Activated CD4-positive, alpha-beta T cell treated with anti-CD3 and anti-CD28 coated beads for 48 hours (primary cell): ENCODE measurements around the gene TUBAL3.
"Not testable (repeated sequence)": the region's sequence is repeated elsewhere in the genome, so short reads cannot be mapped to it uniquely, and the experiment has no call there.

Experiments used
- DNase-seq: peaks from one replicate; pipeline ENCODE4 v3.0.0-alpha.2; 2020

Gene TUBAL3

GRCh38 chr10:5419466-5420094 lies 15.0 kb upstream of the TUBAL3 start:
- no peak for DNase-seq

- no peak for DNase-seq
Measured at GRCh38 chr10:5418584-5418983, 14.0 kb upstream of the TUBAL3 start.

GRCh38 chr10:5416981-5417380 lies 12.4 kb upstream of the TUBAL3 start:
- DNase-seq, result no peak

GRCh38 chr10:5413012-5413938 lies 8.6 kb upstream of the TUBAL3 start:
- DNase-seq, result no peak

GRCh38 chr10:5412277-5412941 lies 7.8 kb upstream of the TUBAL3 start, which contains the start of gene NET1:
Gene NET1, plus strand, starts transcription at chr10:5412557. Its CDS starts 136 bp downstream, at chr10:5412693.
- peak; percentile 84 for DNase-seq

GRCh38 chr10:5411941-5412276 lies 7.3 kb upstream of the TUBAL3 start:
- no peak for DNase-seq

- not testable (repeated sequence) for DNase-seq
Measured at GRCh38 chr10:5410787-5411186, 6.2 kb upstream of the TUBAL3 start.

GRCh38 chr10:5406918-5407317 lies 2.3 kb upstream of the TUBAL3 start:
- DNase-seq, result no peak

GRCh38 chr10:5402798-5403197 lies 1.8 kb downstream of the TUBAL3 start:
- no peak for DNase-seq

GRCh38 chr10:5400468-5401240 lies 4.0 kb downstream of the TUBAL3 start:
- DNase-seq, result no peak

GRCh38 chr10:5399332-5399731 lies 5.3 kb downstream of the TUBAL3 start:
- DNase-seq, result no peak

- no peak for DNase-seq
Measured at GRCh38 chr10:5396556-5397300, 7.9 kb downstream of the TUBAL3 start.

GRCh38 chr10:5395168-5395567 lies 9.5 kb downstream of the TUBAL3 start:
- DNase-seq, result no peak

- DNase-seq, result no peak
Measured at GRCh38 chr10:5393529-5393928, 11.1 kb downstream of the TUBAL3 start.

GRCh38 chr10:5391790-5392189 lies 12.8 kb downstream of the TUBAL3 start:
- no peak for DNase-seq

GRCh38 chr10:5390607-5391205 lies 13.9 kb downstream of the TUBAL3 start:
- no peak for DNase-seq

- no peak for DNase-seq
Measured at GRCh38 chr10:5387169-5387568, 17.5 kb downstream of the TUBAL3 start.

GRCh38 chr10:5385224-5385623 lies 19.4 kb downstream of the TUBAL3 start:
- no peak for DNase-seq

GRCh38 chr10:5381187-5381586 lies 23.4 kb downstream of the TUBAL3 start:
- DNase-seq, result no peak

- not testable (repeated sequence) for DNase-seq
Measured at GRCh38 chr10:5380395-5380794, 24.2 kb downstream of the TUBAL3 start.

- not testable (repeated sequence) for DNase-seq
Measured at GRCh38 chr10:5379202-5379601, 25.4 kb downstream of the TUBAL3 start.

GRCh38 chr10:5376450-5376849 lies 28.2 kb downstream of the TUBAL3 start:
- DNase-seq, result no peak
